GOT3 (cell line): Measurements from ENCODE around the gene DLGAP3.

ENCODE experiments used
- DNase-seq: peaks from one replicate; lab custom pipeline; 2025; ENCODE audit warnings: mixed read lengths; lab: John Stamatoyannopoulos, UW

The DLGAP3 gene

DNA sequence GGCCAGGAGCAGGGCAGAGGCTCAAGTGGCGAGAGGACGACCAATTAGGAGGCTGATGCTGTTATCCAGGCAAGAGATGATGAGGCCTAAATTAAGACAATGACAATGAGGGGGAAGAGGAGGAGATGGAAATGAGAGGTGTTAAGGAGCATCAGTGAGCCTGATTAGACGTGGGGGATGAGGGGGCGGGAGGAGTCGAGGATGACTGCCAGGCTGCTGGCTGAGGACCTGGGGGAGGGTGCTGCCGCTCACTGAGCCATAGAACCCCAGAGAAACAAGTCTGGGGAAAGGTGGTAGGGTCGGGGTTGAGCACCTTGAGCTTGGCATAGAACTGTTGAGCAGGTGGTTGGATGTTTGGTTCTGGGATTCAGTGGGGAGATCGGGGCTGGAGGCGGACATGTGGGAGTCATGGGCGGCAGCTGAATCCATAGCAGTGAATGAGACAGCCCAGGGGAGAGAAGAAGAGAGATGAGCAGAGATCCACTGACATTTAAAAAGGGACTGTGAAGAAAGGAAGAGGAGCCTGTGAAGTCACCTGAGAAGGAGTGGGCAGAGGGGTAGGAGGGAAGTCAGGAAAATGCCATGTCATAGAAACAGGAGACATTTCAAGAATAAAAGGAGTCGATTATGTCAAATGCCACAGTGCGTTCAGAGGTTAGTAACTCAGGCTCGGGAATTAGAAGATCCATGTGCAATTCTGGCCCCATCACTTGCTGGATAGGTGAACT lies 28.5 kb downstream of the DLGAP3 start:
- no peak for DNase-seq

DNA sequence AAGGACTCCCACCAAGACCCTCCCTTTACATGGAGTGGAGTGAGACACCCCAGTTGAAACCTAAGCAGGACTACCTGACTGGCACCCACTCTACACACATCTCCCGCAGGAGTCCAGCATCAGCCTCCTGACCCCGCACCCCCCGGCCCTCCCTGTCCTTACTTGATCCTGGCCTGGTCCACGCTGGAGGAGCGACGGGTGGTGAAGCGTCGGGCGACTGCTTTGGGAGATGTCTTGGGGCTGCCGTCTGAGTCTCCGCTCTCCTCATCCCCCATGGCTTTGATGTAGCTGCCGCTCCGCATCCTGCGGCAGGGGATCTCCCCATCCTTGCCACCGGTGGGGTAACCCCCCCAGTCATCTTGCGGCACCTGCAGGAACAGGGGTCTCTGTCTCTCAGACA lies 29.5 kb downstream of the DLGAP3 start:
- DNase-seq, result no peak

DNA sequence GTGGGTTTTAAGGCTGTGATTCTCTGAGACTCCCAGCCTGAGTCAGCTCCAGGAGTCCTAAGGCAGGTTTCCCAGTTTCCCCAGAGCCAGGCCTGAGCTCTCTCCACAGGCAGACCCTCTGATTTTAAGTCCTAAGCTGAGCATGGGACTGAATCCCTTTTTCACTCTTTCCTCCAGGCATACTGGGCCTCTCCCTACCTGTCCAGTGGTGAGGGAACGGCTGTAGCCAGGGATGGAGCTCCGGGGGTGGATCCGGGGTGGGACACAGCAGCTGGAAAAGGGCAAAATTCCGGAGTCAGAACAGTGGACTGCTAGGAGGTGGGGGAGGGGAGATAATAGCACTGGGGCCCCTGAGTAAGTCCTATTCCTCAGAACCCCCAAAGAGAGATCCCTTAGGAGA lies 30.0 kb downstream of the DLGAP3 start:
- DNase-seq, result no peak

DNA sequence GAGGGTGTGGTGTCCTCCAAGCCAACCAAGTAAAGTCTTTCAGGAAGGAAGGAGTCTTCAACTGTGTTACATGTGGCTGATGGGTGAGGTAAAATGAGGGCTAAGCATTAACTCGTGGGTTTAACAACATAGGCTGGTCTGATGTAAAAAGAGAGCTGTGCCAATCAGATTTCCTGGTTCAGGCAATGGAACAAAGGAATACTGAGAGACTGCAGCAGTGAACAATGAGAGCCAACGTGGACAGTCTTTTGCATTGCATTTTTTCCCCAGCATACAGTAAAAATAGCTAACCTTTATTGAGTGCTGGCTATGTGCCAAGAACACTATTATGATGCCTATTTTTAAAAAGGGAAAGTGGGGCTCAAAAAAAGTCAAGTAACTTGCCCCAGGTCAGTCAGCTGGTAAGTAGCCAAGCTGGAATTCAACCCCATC lies 31.1 kb downstream of the DLGAP3 start:
- no peak for DNase-seq

DNA sequence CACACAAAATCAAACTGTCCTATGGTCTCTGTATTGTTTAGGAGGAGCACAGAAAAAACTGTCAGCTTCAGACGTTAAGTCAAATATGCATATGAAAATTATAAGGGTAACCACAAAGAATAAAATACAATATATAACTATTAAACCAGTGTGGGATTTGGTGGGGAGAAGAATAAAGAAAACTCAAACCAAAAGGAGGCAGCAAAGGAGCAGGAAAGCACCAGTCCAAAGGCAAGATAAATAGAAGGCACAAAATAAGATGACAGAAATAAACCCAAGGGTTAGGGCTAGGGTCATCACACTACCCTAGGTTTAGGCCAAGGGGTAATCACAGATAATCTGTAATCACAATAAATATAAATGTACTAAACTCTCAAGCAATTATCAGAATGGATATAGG lies 32.8 kb downstream of the DLGAP3 start:
- no peak for DNase-seq

DNA sequence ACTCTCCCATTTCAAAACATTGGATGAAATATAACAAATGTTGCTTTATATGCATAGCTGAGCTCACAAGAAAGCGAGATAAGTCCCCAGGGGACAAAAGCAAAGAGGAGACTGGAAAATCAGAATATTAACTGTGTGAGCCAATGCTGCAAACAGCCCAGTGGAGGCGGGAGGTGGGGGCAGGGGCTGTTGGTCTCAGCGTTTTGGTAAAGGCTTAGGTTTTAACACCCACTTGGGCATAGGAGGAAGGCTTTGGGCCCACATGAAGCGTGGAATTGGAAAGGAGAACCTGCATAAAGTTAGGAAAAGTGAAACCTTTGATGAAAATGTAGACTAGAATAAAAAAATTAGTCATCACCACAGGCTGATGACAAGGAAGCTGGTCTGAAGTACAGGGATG lies 39.7 kb downstream of the DLGAP3 start:
- no peak for DNase-seq

DNA sequence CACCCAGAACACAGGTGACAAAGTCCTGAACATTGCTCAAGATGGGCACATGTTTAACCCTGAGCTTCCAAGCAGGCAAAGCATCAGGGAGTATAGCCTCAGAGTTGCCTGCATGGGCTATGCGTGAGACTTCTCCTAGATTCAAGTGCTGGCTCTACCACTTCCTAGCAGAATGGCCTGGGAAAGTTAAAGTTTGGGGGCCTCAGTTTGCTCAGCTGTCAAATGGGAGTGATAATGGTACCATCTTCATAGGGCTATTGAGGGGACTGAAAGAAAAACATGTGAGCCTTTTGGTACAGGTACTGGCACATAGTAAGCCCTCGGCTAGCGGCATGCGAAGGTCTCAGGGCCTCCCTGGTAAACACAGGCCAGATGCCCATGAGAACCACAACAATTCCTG lies 41.9 kb downstream of the DLGAP3 start:
- no peak for DNase-seq

DNA sequence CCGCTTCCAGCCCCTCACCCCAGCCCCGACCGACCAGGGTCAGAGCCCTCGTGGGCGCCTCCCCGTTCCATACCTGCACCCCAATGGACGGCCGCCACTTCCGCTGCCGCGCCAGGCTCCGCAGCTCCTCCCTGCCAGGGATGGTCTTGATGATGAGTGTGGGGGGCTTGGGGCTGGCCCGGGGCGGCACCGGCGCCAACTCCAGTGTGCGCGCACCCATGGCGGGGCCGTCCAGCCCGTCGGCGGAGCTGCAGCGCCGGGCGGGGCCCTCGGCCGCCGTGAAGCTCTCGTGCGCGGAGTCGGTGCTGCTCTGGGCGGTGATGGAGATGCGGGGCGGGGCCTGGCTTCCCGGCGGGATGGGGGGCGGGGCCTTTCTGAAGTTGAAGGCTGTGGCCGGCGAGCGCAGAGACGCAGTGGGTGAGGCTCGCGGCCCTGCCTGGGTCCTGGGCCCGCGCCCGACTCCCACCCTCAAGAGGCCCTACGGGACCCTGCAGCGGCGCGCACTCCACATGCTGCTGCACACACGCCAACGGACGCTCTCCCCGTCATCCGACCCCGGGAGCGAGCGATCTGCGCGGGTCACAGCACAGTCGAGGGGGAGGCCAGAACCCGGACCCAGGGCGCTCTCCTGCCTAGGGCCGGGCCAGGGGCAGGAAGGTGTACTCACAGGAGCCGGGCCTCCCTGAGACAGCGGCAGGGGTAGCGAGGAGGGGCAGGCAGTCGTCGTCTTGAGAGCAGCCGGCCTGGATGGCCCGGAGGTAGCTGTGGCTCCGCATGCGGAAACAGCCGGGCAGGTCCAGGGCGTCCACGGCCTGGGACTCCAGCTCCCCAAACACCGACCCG lies 43.8 kb downstream of the DLGAP3 start:
- DNase-seq, result no peak

DNA sequence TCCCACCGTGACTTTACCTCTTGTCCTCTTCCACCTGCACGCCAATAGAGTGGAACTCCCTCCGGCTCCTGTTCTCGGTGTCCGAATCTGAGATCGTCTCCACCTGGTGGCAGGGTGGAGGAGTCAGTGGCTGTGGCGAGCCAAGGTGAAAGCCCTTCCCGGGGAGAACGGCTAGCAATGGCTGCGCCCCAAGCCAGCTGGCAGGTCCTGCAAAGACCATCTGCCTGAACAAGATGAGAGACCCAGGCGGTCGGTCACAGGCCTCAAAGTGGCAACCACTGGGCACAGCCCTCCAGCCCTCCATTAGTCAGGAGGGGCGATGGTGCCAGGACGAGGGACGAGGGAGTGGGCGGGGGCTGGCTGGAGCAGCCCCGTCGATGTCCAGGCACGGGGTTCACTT lies 44.5 kb downstream of the DLGAP3 start:
- DNase-seq, result no peak

DNA sequence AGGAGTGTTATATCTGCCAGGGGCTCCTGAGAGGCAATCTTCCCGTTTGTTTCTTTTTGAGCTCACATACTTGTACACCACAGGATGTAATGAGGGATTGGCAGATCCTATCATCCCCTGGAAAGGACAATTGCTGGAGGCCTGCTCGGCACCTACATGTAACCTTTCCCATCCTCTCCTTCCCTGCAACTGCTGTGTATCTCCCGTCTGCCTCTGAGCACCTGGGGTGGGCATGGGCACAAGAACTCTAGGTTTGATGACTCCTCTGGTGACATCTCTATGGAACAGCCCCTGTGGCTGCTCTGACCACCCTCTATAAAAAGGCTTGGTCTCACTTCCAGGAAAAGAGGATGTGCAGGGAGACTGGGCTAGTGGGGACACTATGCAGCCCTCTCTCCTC lies 44.9 kb downstream of the DLGAP3 start:
- DNase-seq, result no peak

DNA sequence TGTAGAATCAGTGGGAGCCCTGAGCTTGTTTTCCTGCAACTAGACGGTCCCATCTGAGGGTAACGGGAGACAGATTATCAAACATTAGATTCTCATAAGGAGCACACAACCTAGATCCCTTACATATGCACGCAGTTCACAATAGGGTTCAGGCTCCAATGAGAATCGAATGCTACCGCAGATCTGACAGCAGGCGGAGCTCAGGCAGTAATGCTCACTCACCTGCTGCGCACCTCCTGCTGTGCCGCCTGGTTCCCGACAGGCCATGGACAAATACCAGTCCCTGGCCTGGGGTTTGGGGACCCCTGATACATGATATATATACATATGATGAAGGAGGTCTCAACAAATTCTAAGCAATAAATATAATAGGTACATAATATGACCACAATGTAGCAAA lies 50.2 kb downstream of the DLGAP3 start:
- no peak for DNase-seq

DNA sequence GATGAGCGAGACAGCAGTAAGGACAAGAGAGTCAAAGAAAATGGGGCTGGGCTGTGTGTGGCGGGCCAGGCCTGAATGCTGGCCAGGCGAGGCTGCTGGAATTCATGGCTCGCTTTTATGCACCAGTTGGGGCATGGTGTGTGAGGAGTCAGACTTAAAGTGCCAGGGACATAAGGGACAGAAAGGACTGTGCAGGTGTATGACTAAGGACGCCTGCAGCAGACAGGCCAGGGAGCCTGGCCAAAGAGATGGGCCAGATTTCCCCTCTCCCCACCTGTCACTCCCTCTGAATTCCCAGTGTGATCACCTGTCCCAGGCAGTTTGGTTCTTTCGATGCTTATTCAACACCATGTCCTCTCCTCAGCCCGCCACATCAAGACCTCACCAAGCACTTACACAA lies 53.0 kb downstream of the DLGAP3 start:
- no peak for DNase-seq

DNA sequence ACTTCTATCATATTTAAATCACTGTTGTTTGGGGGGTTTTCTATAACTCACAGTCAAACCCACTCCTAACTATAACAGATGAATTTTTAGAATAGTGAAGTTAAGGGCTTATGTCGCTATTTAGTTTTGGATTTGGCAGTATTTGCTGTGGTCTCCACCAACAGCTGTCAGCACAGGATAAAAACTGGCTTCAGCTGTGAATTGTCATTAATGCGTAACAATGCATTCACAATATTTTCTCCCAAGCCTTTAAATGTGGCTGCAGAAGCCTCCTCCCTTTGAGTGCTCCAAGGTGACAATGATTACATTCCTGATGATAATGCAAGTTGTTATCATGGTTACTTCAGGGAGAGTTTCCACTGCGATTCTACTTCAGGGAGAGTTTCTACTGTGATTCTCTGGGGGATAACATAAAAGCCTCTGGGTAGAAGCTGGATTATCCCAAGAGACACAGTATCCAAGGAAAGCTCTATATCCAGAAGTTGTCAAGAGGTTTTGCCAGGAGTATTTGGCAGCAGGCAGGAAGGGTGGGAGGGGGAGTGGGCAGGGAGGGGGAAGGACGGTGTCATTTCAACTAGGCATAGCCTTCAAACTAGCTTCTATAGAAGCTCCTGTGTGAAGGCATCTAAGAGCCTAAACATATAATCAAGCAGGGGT lies 55.0 kb downstream of the DLGAP3 start:
- DNase-seq, result no peak

DNA sequence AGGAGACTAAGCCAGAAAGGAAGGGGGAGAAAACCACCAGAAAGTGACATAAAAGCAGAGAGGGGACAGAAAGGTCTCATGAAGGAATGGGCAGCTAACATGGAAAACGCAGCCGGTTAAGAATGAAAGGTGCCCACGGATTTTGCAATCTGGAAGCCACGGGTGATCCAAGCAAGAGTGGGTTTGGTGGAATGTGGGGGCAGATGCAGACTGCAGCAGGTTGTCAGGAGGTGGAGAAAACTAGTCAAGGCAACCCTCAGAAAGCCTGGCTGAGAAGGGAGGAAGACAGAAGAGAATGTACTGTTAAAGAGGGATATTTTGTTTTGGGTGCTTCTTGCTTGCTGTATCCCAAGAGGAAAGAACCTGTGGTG lies 57.3 kb downstream of the DLGAP3 start:
- DNase-seq, result no peak

DNA sequence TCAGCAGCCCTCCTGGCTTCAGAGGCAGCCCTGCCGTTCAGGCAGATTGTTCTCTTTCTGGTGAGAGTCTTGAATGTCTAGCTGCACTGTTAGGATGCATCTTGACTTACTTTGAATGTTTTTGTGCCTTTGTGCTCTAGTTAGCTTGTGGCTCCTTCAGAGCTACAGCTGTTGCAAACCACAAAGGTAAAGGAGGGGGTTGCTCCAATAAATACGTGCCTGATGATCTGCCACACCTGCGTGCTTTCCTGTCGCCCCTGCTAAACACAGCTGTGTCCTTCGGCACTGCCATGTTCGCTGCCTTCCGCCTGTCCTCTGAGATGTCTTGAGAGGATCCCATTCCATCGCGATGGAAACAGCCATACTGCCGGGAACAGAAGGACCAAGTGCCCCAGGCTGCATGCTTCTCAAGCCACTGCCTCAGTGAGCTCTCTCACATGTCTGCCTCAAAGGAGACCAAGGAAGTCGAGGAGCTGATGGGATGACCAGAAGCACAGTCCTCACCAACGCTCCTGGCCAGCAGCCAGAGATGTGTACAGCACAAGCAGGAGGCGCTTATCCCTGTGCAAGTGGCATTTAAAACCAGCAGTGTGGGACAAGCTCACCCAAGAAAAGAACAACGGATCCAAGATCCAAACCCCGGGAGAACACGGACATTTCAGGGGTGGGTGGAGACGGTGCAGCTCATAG lies 57.9 kb downstream of the DLGAP3 start:
- DNase-seq, result no peak

DNA sequence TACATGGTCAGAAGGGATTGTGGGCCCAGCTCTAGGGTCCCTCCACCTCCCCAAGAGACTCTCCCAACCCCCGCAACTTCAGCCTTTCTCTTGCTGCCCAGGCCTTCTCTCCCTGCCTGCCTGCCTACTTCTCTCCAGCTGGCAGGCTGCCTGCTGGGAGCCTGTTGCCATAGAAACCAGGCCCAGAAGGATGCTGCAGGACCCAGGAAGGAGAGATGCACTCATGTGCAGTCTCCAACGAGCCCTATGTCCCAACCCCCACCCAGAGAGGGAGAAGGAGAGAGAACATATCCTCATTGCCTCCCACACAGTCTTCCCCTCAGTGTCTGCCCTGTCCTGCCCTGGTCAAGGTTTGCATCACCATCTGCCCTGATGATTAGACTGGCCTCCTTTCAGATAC lies 59.1 kb downstream of the DLGAP3 start:
- DNase-seq, result no peak

DNA sequence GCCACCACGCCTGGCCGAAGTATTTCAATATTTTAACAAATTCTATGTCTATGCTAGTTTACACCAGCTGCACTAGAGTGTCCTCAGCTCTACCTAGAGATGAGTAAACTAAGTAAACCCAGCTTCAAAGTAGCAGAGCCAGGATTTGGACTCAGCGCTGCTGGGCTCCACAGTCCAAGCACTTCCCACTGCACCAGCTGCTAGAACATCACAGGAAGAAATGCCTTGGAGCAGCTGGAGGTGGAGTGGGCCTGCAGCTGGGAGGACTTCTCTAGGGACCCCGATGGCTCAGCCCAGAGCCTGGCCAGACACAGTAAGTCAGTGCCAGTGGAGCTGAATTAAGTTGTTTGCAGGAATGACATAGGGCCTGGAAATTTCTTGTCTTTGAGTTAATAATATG lies 59.7 kb downstream of the DLGAP3 start:
- no peak for DNase-seq

DNA sequence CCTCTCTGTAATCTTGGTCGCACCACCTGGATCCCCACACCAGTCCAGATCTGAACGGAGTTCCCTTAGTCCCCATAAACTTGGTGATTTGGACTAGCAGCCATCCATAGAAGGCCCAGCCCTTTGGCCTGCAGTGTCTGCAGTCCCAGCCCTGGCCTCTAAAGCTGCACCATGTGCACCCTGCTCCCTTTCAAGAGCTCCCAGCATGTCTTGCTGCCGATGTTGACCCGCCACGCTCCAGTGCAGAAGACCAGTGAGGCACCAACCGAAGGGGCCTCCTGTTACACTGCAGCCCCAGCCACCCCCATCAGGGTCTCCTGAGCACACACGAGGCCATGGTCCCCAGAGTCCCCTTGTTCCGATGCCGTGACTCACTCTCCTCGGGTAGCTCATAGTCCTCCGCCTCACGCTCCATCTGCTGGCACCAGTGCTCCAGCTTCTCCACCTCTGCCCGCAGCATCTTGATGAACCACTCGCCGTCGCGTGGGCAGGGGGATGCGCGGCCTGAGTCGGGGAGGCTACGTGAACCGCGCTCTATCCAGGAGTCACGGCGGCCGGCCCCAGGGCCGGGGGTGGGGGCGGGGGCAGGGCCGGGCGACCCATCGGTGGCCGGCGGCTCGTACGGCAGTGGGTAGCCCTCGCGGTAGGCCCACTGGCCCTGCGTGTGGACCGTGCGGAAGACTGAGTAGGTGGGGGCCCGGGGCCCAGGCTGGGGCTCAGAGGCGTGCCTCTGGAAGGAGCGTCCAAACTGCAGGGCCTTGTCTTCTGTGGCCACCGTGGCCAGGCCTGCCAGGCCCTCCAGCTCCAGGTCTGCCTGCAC lies 61.0 kb downstream of the DLGAP3 start:
- DNase-seq, result no peak

DNA sequence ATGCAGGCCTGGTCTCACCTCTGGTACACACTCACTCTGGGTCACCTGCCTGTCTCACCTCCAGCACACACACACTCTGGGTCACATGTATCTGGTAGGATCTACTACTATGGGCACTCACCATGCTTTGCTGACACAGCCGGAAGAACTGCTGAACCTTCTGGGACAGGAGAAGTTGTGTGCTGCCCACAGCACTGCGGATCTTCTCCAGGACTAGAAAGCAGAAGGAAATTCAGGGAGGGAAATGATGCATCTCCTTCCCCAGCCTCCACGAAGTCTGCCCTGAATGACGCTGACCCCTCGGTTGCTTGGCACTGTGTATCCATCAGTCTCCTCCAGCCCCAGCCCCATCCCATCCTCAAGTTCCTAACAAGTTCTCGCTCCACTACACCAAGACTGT lies 62.0 kb downstream of the DLGAP3 start:
- no peak for DNase-seq

DNA sequence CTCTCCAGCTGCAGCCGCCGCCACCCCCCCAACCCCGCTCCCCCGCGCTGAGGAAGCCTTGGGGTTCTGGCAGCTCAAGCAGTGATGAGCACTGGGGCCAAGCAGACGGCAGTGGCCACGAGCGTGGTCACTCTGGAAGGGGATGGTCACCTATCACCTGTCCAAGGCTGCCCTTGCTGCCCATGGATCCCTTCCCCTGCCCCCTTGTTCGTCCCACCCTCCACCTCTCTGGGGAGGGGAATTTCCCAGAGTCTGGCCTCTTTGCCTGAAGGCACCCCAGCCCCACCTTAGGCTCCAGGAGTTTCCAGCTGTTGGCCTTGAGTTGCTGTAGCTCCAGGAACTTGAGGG lies 62.7 kb downstream of the DLGAP3 start:
- DNase-seq, result no peak

DNA sequence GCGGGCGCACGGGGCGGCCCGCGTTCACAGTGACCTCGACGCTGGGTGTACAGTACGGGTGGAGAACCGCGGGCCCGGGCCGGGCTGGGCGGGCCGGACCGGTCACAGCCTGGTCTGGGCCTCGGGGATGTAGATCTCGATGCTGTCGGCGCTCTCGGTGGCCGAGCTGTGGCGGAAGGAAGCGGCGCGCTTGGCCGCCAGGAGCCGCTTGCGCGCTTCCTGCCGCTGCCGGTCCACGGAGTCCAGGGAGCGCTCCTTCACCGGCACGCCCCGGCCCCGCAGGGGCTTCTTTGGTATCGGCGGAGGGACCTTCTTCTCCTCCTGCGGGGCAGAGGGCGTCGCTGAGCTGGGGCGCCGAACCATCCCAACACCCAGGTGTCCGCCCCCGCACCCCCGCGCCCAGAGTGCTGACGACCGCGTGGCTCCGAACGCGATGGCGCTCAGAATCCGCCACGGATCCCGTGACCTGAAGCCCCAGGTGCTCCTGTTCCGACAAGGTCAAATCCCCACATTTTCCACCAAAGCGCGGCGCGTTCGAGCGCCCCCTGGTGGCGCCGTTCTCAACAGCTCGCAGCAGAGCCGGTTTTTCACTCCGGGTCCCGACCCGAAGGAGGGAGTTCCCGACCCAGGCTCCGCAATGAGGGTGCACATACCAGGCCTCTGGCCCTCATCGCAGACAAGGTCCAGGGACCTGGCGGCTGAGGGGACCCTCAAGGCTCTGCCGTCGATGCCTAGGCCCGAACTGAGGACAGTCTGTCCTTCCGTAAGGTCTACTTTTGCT lies 63.3 kb downstream of the DLGAP3 start:
- DNase-seq, result peak; percentile 64
